HUES48 (cell line): ENCODE data around the gene MFAP5.

Experiments used
- H3K27ac ChIP-seq: one replicate; pipeline ENCODE4 v1.7.0; 2013; ENCODE audit warnings: low read depth, low read length, inconsistent platforms
- H3K27me3 ChIP-seq: 2 replicates; pipeline ENCODE4 v1.6.1; 2013; ENCODE audit warnings: mild to moderate bottlenecking, low read length; ENCODE audit not compliant: control insufficient read depth, insufficient read depth
- H3K36me3 ChIP-seq: 2 replicates; pipeline ENCODE4 v1.6.1; 2013; ENCODE audit warnings: low read length; ENCODE audit not compliant: control insufficient read depth, insufficient read depth
- H3K4me1 ChIP-seq: 2 replicates; pipeline ENCODE4 v1.6.1; 2013; ENCODE audit warnings: mild to moderate bottlenecking, low read length; ENCODE audit not compliant: control insufficient read depth, insufficient read depth
- H3K4me3 ChIP-seq: 2 replicates; pipeline ENCODE4 v1.5.1; 2013; ENCODE audit warnings: mild to moderate bottlenecking, low read depth, low read length
- H3K9ac ChIP-seq: 2 replicates; pipeline ENCODE4 v1.6.1; 2013; ENCODE audit warnings: mild to moderate bottlenecking, low read depth, low read length, moderate library complexity
- H3K9me3 ChIP-seq: 2 replicates; pipeline ENCODE4 v1.6.1; 2013; ENCODE audit warnings: low read length; ENCODE audit not compliant: control insufficient read depth, insufficient read depth

The MFAP5 gene

GRCh38 chr12:8695116-8695515, 32.5 kb upstream of the MFAP5 start:
- peaks cover 41% of the 10 kb centered on the region for H3K4me1 ChIP-seq
- no peak overlapping the region for H3K9ac ChIP-seq
- H3K4me3 ChIP-seq: no peak overlapping the region
- H3K36me3 ChIP-seq: peaks cover 3% of the 10 kb centered on the region
- no peak overlapping the region for H3K27ac ChIP-seq
- H3K9me3 ChIP-seq: no peaks in the 10 kb centered on the region
- H3K27me3 ChIP-seq: no peaks in the 10 kb centered on the region

DNA sequence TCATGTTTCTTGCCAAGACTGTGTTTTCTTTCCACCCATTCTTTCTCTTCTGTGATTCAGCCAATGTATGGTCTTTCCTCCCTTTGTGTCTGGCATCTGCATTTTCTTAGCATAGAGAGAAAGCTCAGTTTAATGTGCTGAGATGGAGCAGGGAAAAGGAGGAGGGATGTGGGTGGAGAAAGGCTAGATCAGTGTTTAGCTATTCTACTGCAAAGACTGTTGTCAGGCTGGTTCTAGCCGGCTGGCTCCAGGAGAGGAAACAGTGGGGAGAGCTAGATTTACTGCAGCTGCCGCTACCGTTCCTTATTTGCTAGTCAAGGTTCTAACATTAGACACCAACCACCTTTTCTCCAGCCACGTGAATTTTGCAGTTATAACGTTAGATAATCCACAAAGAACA, 29.9 kb upstream of the MFAP5 start:
- Histone ChIP-seq H3K9me3 (no peaks in the 10 kb centered on the region), H3K4me1 (peaks cover 51% of the 10 kb centered on the region), H3K4me3 (0 out of 2 replicates have a peak overlapping the region, but pooled peaks have one; percentile 18), H3K9ac (peak overlapping the region; percentile 45), H3K36me3 (no peaks in the 10 kb centered on the region), H3K27me3 (no peaks in the 10 kb centered on the region), H3K27ac (peak overlapping the region; percentile 91)

GRCh38 chr12:8689681-8690080, 27.1 kb upstream of the MFAP5 start:
- H3K27ac ChIP-seq: peak overlapping the region; percentile 70
- H3K9me3 ChIP-seq: no peaks in the 10 kb centered on the region
- peak overlapping the region; percentile 34; the same call in 1 of the 2 replicates for H3K9ac ChIP-seq
- no peaks in the 10 kb centered on the region for H3K27me3 ChIP-seq
- H3K36me3 ChIP-seq: no peaks in the 10 kb centered on the region
- no peak overlapping the region for H3K4me3 ChIP-seq
- H3K4me1 ChIP-seq: peaks cover 48% of the 10 kb centered on the region

- H3K9me3 ChIP-seq: no peaks in the 10 kb centered on the region
- no peak overlapping the region for H3K27ac ChIP-seq
- H3K9ac ChIP-seq: no peak overlapping the region
- H3K4me3 ChIP-seq: no peak overlapping the region
- no peaks in the 10 kb centered on the region for H3K36me3 ChIP-seq
- no peaks in the 10 kb centered on the region for H3K27me3 ChIP-seq
- peaks cover 45% of the 10 kb centered on the region for H3K4me1 ChIP-seq
These were observed 25.4 kb upstream of the MFAP5 start for GRCh38 chr12:8687846-8688601.

- H3K4me1 ChIP-seq: peaks cover 38% of the 10 kb centered on the region
- no peak overlapping the region for H3K27ac ChIP-seq
- no peaks in the 10 kb centered on the region for H3K36me3 ChIP-seq
- no peak overlapping the region for H3K9ac ChIP-seq
- H3K9me3 ChIP-seq: no peaks in the 10 kb centered on the region
- H3K4me3 ChIP-seq: no peak overlapping the region
- H3K27me3 ChIP-seq: no peaks in the 10 kb centered on the region
These were observed 22.4 kb upstream of the MFAP5 start for GRCh38 chr12:8685051-8685450.

- H3K4me1 ChIP-seq: peaks cover 14% of the 10 kb centered on the region
- no peak overlapping the region for H3K9ac ChIP-seq
- peak overlapping the region; percentile 43 for H3K4me3 ChIP-seq
- no peaks in the 10 kb centered on the region for H3K9me3 ChIP-seq
- H3K36me3 ChIP-seq: no peaks in the 10 kb centered on the region
- peak overlapping the region; percentile 39 for H3K27ac ChIP-seq
- no peaks in the 10 kb centered on the region for H3K27me3 ChIP-seq
These were observed 18.7 kb upstream of the MFAP5 start for GRCh38 chr12:8681129-8681884.

DNA sequence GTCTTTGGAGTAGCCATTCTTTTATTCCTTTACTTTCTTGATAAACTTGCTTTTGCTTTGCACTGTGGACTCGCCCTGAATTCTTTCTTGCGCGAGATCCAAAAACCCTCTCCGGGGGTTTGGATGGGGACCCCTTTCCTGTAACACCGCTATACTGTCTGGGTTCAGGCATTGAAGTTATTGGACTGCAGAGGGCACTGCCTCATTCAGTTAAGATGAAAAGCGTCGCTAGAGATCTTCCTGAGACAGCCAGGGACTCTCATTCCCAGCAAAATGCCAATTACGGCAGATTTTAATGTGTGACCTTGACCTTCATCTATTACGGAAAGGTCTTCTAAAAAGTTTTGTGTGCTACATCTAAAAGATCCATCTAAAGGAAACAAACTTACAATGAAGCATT, 17.9 kb upstream of the MFAP5 start:
- no peaks in the 10 kb centered on the region for H3K27me3 ChIP-seq
- peaks cover 14% of the 10 kb centered on the region for H3K4me1 ChIP-seq
- H3K9ac ChIP-seq: no peak overlapping the region
- H3K4me3 ChIP-seq: no peak overlapping the region
- H3K36me3 ChIP-seq: no peaks in the 10 kb centered on the region
- no peaks in the 10 kb centered on the region for H3K9me3 ChIP-seq
- H3K27ac ChIP-seq: no peak overlapping the region

- Histone ChIP-seq H3K4me3 (no peak overlapping the region), H3K9ac (no peak overlapping the region), H3K36me3 (no peaks in the 10 kb centered on the region), H3K9me3 (no peaks in the 10 kb centered on the region), H3K4me1 (peaks cover 14% of the 10 kb centered on the region), H3K27me3 (no peaks in the 10 kb centered on the region), H3K27ac (no peak overlapping the region)
These were observed 16.1 kb upstream of the MFAP5 start for GRCh38 chr12:8678661-8679111.

- H3K4me3 ChIP-seq: no peak overlapping the region
- no peaks in the 10 kb centered on the region for H3K36me3 ChIP-seq
- no peak overlapping the region for H3K9ac ChIP-seq
- H3K27me3 ChIP-seq: no peaks in the 10 kb centered on the region
- peaks cover 14% of the 10 kb centered on the region for H3K4me1 ChIP-seq
- H3K9me3 ChIP-seq: no peaks in the 10 kb centered on the region
- H3K27ac ChIP-seq: no peak overlapping the region
These were observed 14.7 kb upstream of the MFAP5 start for GRCh38 chr12:8677362-8677761.

DNA sequence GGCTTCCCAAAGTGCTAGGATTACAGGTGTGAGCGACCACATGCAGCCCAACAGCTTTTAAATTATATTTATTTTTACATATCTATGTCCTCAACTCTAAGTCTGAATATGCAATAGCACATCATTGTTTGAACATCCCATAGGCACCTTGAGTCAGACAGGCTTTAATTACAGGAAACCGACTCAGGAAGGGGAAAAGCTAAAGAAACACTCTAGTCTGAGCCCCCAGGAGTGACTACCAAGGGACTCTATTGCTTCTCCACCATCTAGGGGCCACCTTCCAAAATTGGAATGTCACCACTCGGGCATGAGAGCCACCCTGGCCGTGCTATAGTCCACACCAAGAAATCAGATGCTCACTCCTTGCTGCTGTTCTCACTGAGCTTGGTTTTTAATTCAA, 14.0 kb upstream of the MFAP5 start:
- H3K9me3 ChIP-seq: no peaks in the 10 kb centered on the region
- no peak overlapping the region for H3K9ac ChIP-seq
- H3K27me3 ChIP-seq: no peaks in the 10 kb centered on the region
- H3K27ac ChIP-seq: no peak overlapping the region
- H3K36me3 ChIP-seq: no peaks in the 10 kb centered on the region
- H3K4me3 ChIP-seq: no peak overlapping the region
- H3K4me1 ChIP-seq: peaks cover 10% of the 10 kb centered on the region

DNA sequence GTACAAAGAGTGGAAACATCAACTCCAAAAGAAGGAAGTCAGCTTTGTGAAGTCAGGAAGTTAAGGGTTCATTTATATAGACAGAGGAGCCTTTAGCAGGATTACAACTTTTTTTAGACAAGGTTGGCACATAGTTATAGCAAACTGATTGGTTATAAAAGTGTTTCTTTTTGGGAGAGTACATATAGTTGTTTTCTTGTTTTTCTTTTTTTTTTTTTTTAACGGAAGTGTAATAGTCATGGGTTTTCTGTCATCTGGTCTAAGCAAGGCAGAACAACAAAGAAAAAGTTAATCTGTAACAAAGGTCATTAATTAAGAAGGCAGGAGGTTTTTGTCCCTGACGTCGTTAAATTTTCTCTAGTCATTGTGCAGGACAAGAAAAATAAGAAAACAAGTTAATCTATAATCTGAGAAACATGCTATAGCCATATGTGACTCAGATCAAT, 13.0 kb upstream of the MFAP5 start:
- H3K27ac ChIP-seq: no peak overlapping the region
- H3K9ac ChIP-seq: no peak overlapping the region
- no peak overlapping the region for H3K4me3 ChIP-seq
- no peaks in the 10 kb centered on the region; the same call in 1 of the 2 replicates for H3K9me3 ChIP-seq
- H3K4me1 ChIP-seq: no peaks in the 10 kb centered on the region; the same call in 1 of the 2 replicates
- no peaks in the 10 kb centered on the region for H3K36me3 ChIP-seq
- H3K27me3 ChIP-seq: no peaks in the 10 kb centered on the region
